Keratinocyte (primary cell): ENCODE measurements around the gene TNFAIP8. TPM values are rescaled to one million over a fixed set of nuclear protein-coding genes. Genes with fewer than 3 reads are reported as not detected.

ENCODE experiments used
- DNase-seq: peaks from one replicate; pipeline ENCODE4 v3.0.0-alpha.2; 2011; ENCODE audit warnings: low read depth, missing footprints, low spot score
- FAIRE-seq: peaks from 2 replicates; lab custom pipeline; 2011; peaks lifted over from hg19 to GRCh38; lab: Jason Lieb, UNC
- H2AFZ ChIP-seq: 2 replicates; pipeline ENCODE4 v1.6.0; 2012; ENCODE audit warnings: low read length, control low read depth, inconsistent platforms; ENCODE audit not compliant: control insufficient read depth
- H3K27ac ChIP-seq: 2 replicates; pipeline ENCODE4 v1.5.1; 2011; ENCODE audit warnings: low read length; ENCODE audit not compliant: control insufficient read depth, insufficient read depth
- H3K27me3 ChIP-seq: 3 replicates; pipeline ENCODE4 v1.6.0; 2011; ENCODE audit warnings: low read length; ENCODE audit not compliant: control insufficient read depth, insufficient read depth; ENCODE audit errors: extremely low read depth
- H3K36me3 ChIP-seq, 2 experiments: 2 replicates in 1 of 2; 3 replicates in 1 of 2; pipeline ENCODE4 v1.5.1; 2011; ENCODE audit warnings: low read length in 2 of 2, mild to moderate bottlenecking in 1 of 2; ENCODE audit not compliant: control insufficient read depth in 2 of 2, insufficient read depth in 2 of 2; ENCODE audit errors: extremely low read depth in 1 of 2
- H3K4me1 ChIP-seq: 3 replicates; pipeline ENCODE4 v1.5.1; 2011; ENCODE audit warnings: low read length; ENCODE audit not compliant: control insufficient read depth, insufficient read depth; ENCODE audit errors: extremely low read depth
- H3K4me2 ChIP-seq: 3 replicates; pipeline ENCODE4 v1.6.0; 2011; ENCODE audit warnings: low read depth, low read length; ENCODE audit not compliant: control insufficient read depth, insufficient read depth; ENCODE audit errors: extremely low read depth
- H3K4me3 ChIP-seq, 3 experiments: fragments of 200-600 bp in 1 of 3; sonication (generic) in 1 of 3; 2 replicates in 2 of 3; 3 replicates in 1 of 3; pipeline ENCODE4 v1.5.1; 2011 to 2016; ENCODE audit warnings: low read length in 3 of 3, mild to moderate bottlenecking in 3 of 3, control low read depth in 2 of 3, inconsistent platforms in 1 of 3, low read depth in 1 of 3, mixed read lengths in 1 of 3, mixed run types in 1 of 3, moderate library complexity in 1 of 3; ENCODE audit not compliant: control insufficient read depth in 2 of 3, insufficient read depth in 2 of 3; ENCODE audit errors: extremely low read depth in 1 of 3
- H3K79me2 ChIP-seq: 2 replicates; pipeline ENCODE4 v1.6.0; 2012; ENCODE audit warnings: low read length; ENCODE audit not compliant: control insufficient read depth, insufficient read depth
- H3K9ac ChIP-seq: 3 replicates; pipeline ENCODE4 v1.6.0; 2011; ENCODE audit warnings: low read length; ENCODE audit not compliant: control insufficient read depth, insufficient read depth; ENCODE audit errors: extremely low read depth
- H3K9me1 ChIP-seq: 3 replicates; pipeline ENCODE4 v1.6.0; 2011; ENCODE audit warnings: low read length; ENCODE audit not compliant: control insufficient read depth, insufficient read depth; ENCODE audit errors: extremely low read depth
- H3K9me3 ChIP-seq: 2 replicates; pipeline ENCODE4 v1.5.1; 2012; ENCODE audit warnings: low read depth, low read length; ENCODE audit not compliant: control insufficient read depth
- H4K20me1 ChIP-seq: 3 replicates; pipeline ENCODE4 v1.6.0; 2011; ENCODE audit warnings: low read length; ENCODE audit not compliant: control insufficient read depth, insufficient read depth; ENCODE audit errors: extremely low read depth
- CTCF ChIP-seq, 3 experiments: IDR thresholded peaks in 1 of 3; conservative IDR thresholded peaks in 1 of 3; optimal IDR thresholded peaks in 1 of 3; 2 replicates in 2 of 3; 3 replicates in 1 of 3; pipeline versions ENCODE3 to v1.5.1; 2011; ENCODE audit warnings: low read length in 3 of 3, mild to moderate bottlenecking in 3 of 3, moderate library complexity in 2 of 3, control low read depth in 1 of 3, inconsistent platforms in 1 of 3; ENCODE audit not compliant: insufficient read depth in 2 of 3; ENCODE audit errors: extremely low read depth in 1 of 3
- EZH2 ChIP-seq: IDR thresholded peaks from one replicate; pipeline ENCODE4 v1.6.1; 2012; ENCODE audit warnings: inconsistent platforms, mild to moderate bottlenecking, low read length, moderate library complexity
- dilution Hi-C: fragments of 300-500 bp; cut with MboI; formaldehyde crosslinking; loops from one replicate; pipeline ENCODE4 v1.7.0; 2020; ENCODE audit warnings: low sequenced_read_pairs; ENCODE audit not compliant: extremely low pct_ligation_motif_present
- polyA plus RNA-seq, 5 experiments: library from polyadenylated mRNA; depleted of rRNA in 3 of 5; stranded (reverse) in 3 of 5; stranded (forward) in 1 of 5; unstranded in 1 of 5; fragments of >200 nt; gene quantifications; 1 replicate in 1 of 5; 2 replicates in 3 of 5; 3 replicates in 1 of 5; pipeline versions ENCODE4 v1.2.1 to v1.2.3, GENCODE V29; 2011 to 2012; ENCODE audit warnings: missing spikeins in 2 of 5, low read depth in 1 of 5, low replicate concordance in 1 of 5

Gene TNFAIP8
- polyA plus RNA-seq, 1 donor (not counting 4 experiments of a cell fraction or from before 2014, with no cell fraction given): 20.8 TPM

- Histone ChIP-seq H3K36me3 (no peaks in the 10 kb centered on the region), H3K27ac (no peak overlapping the region), H3K79me2 (peaks cover 19% of the 10 kb centered on the region), H3K9me3 (no peaks in the 10 kb centered on the region), H3K4me3 (no peak overlapping the region), H3K9me1 (no peaks in the 10 kb centered on the region), H3K4me2 (no peak overlapping the region), H4K20me1 (no peaks in the 10 kb centered on the region), H2AFZ (no peak overlapping the region), H3K27me3 (no peaks in the 10 kb centered on the region), H3K9ac (no peak overlapping the region), H3K4me1 (peaks cover 44% of the 10 kb centered on the region)
- DNase-seq (no peak), FAIRE-seq (no peak)
- no peak for TF ChIP-seq EZH2
- TF ChIP-seq CTCF (optimal IDR thresholded peaks at IDR 0.05 in 1 of 3, IDR thresholded peaks at IDR 0.05 in 1 of 3, conservative IDR thresholded peaks at IDR 0.05 in 1 of 3; ENCODE audit: extremely low read depth in 1 of 3, insufficient read depth in 2 of 3, low read length in 3 of 3): no peak
- dilution Hi-C loops: no loop called here
Observed at GRCh38 chr5:119327018-119327417, 28.8 kb upstream of the TNFAIP8 start.

GRCh38 chr5:119328753-119329602 lies 26.8 kb upstream of the TNFAIP8 start:
- Histone ChIP-seq H3K9me1 (peaks cover 2% of the 10 kb centered on the region), H3K36me3 (no peaks in the 10 kb centered on the region), H3K4me3 (no peak overlapping the region), H3K79me2 (peaks cover 19% of the 10 kb centered on the region), H3K9ac (peak overlapping the region; percentile 19), H3K27me3 (no peaks in the 10 kb centered on the region), H3K4me2 (peak overlapping the region; percentile 26), H3K27ac (peak overlapping the region; percentile 42), H3K4me1 (peaks cover 42% of the 10 kb centered on the region), H4K20me1 (no peaks in the 10 kb centered on the region), H3K9me3 (no peaks in the 10 kb centered on the region), H2AFZ (no peak overlapping the region)
- no peak for DNase-seq
- FAIRE-seq: peak; percentile 26
- dilution Hi-C loops: no loop called here
- TF ChIP-seq CTCF (optimal IDR thresholded peaks at IDR 0.05 in 1 of 3, IDR thresholded peaks at IDR 0.05 in 1 of 3, conservative IDR thresholded peaks at IDR 0.05 in 1 of 3; ENCODE audit: extremely low read depth in 1 of 3, insufficient read depth in 2 of 3, low read length in 3 of 3) (no peak), EZH2 (no peak)
